GOT3 (cell line): Measurements from ENCODE around the gene N4BP3.
"Not testable (repeated sequence)": the region's sequence is repeated elsewhere in the genome, so short reads cannot be mapped to it uniquely, and the experiment has no call there.

Experiments used
- DNase-seq: peaks from one replicate; lab custom pipeline; 2025; ENCODE audit warnings: mixed read lengths; lab: John Stamatoyannopoulos, UW

Gene N4BP3

DNA sequence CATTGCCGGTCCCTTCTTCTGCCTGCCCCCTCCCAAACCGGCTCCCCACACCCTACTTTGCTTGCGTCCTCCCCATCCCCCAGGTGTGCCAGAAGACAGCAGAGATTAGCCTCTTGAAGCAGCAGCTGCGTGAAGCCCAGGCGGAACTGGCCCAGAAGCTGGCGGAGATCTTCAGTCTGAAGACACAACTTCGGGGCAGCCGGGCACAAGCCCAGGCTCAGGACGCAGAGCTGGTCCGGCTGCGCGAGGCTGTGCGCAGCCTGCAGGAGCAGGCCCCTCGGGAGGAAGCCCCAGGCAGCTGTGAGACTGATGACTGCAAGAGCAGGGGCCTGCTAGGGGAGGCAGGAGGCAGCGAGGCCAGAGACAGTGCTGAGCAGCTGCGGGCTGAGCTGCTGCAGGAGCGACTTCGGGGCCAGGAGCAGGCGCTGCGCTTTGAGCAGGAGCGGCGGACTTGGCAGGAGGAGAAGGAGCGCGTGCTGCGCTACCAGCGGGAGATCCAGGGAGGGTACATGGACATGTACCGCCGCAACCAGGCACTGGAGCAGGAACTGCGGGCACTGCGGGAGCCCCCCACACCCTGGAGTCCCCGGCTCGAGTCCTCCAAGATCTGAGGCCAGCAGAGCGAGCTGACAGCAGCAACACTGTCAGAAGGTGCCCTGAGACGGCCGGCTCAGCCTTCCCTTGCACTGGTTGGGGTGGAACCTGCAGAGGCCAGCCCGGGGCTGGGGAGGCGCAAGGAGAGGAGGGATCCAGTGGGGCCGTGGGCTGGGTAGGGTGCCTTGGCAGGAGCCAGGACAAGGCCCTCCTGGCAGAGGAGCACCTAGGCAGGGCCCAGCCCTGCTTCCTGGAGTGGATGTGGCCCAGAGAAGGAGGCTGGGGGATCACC lies 8.3 kb downstream of the N4BP3 start:
- no peak for DNase-seq

DNA sequence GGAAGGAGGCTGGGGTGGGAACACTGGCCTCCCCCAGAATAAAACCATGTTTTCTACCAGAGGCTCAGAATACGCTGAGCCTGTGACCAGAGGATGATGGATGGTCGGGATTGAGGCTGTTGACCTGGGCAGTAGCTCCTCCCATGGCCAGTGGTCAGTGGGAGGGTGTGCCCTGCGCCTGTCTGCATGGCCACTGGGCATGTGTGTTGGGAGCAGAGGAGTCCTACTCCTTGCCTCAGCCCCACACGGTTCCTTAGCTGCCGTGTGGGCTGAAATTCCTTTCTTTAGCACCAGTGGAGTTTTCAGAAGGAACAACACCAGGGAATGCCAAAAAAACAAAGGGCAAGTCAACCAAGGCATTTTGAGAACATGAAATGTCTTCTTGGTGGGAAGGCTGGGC lies 9.0 kb downstream of the N4BP3 start:
- DNase-seq, result no peak

DNA sequence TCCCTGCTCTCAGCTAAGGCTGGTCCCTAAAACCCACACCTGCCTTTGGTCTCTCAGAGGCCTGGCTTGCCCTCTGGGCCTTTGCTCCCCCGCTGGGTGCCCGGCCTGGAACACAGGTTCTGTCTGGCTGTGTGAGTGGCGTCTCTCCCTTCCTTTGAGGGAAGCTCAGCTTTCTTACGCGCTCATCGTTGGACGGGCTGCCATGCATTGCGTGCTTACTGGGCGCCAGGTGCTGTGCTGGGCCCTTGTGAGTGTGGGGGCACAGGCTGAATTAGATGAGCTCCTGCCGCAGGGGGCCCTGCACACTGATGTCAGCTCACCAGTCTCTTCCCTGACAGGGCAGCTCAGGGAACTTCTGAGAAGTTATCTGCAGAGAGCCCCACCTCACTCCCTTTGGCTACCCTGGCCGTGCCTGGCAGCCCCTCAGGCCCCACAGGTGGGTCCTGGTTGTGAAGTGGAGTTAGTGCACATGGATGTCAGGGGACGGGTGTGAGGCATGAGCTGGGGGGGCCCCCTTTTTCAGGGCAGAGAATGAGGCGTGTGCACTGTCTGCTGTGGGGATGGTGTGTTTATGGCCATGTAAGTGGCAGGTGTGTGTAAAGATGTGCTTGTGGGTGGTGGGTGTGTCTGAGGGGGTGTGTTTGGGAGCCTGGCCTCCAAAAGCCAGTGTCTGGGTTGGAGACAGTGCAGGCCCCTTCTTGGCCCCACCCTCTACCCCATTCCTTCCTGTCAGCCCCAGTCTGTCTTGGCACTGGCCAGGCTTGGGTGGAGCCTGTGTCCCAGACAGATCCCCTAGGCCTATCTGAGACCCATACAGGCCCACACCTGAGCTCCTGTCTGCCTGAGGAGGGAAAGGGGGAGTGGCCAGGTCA lies 10.0 kb downstream of the N4BP3 start:
- no peak for DNase-seq

DNA sequence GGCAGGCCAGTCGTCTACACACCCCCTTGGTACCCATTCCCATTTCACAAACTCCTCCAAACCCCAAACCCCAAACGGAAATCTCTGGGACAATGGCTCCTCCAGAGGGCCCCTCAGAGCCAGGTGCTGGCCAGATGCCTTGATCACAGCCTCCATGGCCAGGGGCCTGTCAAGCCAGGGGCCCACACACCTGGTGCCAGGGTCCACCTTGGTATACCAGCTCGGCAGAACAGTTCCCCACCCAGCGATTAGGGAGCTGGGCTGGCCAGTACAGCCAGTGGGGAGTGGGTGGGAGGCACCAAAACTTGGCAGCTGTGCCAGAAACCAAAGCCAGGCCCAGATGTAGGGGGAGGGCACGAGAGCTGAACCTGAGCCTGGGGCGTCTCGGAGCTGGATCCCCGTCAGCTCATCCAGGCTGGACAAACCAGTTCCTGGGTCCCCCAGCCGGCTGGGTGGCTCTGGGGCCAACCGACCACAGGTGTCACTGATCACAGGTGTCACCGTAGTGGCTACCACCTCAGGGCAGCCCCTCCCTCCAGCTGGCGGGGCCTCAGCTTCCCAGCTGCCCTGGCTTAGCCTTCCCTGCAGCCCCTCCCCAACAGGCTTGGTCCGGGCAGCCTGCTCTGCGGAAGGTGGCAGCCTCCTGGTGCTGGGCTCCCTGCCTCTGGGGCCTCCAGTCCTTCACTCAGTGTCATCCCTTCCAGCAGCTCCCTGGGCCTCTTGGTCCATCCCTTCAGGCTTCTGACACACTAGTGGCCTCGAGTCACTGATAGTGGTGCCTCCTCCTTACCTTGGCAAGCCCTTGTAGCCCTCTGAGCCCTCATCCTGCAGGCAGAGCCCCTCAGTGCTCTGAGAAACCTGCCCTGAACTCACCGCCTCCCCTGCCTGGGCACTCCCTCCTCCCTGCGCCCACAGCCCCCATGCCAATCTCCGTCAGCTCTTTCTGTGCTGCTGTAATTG lies 10.9 kb downstream of the N4BP3 start:
- no peak for DNase-seq

DNA sequence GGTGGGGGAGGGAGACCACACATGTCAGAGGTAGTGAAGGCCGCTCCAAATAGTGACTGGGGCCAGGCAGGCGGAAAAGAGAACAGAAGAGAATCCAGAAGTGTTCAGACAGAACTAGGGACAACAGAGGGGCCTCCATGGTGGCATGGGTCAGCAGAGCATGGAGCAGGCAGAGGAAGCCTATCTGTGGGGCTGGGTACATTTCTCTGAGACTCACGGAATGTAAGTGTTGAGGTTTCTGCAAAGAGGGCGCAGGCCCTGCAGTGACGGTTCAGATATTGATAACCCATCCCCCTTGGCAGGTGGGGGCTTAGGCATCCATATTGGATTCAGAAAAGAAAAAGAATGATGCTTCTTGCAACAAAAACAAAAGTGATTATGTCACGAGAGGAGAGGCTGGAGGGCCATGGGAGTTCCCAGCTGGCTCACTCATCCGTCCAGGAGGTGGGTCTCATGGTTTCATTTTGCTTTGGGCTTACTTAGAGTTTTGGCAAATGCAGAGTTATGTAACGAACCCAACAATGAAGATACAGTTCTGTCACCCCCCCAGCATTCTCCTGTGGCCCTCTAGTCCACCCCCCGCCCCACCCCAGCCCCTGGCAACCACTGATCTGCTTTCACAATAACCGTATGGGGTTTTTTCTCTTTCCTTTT lies 12.0 kb downstream of the N4BP3 start:
- DNase-seq, result no peak

DNA sequence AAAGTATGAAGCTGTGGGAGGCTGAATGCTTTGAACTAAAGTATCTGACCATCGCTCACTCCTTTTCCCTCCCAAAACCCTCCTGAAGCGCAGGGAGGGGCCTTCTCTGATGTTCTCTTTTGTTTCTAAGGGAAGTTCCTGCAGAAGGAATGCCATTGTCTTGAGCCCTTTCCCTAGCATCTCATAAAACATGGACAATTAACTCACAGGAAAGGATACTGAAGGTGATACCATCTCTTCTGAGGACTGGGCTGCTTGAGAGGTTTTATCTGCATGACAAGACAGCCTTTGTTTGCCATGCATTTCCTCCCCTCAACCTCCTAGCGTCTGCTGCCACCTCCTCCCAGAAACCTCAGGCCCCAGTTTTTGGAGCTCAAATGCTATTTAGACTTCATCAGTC lies 13.2 kb downstream of the N4BP3 start:
- no peak for DNase-seq

DNA sequence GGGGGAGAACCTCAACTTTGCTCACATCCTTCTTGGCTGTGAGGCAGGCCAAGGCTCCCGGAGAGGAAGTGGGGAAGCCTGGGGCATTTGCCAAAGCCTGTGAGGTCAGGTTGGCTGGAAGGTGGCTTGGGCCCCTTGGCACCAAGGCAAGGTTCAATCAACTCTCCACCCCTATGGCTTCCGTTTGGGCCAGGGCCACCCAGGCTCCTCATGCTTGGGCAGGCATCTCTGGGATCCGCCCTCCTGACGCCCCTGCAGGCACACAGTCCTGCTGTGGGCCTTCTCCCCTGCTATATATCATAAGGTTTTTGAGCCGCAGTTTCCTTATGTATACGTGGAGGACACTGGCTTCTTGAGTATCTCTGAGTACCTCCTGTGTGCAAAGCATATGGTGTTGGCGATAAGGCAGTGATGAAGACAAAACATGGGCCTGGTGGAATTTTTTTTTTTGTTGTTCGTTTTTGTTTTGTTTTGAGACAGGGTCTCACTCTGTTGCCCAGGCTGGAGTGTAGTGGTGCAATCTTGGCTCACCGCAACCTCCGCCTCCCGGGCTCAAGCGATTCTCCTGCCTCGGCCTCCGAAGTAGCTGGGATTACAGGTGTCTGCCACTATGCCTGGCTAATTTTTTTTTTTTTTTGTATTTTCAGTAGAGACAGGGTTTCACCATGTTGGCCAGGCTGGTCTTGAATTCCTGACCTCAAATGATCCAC lies 14.1 kb downstream of the N4BP3 start:
- DNase-seq, result not testable (repeated sequence)

DNA sequence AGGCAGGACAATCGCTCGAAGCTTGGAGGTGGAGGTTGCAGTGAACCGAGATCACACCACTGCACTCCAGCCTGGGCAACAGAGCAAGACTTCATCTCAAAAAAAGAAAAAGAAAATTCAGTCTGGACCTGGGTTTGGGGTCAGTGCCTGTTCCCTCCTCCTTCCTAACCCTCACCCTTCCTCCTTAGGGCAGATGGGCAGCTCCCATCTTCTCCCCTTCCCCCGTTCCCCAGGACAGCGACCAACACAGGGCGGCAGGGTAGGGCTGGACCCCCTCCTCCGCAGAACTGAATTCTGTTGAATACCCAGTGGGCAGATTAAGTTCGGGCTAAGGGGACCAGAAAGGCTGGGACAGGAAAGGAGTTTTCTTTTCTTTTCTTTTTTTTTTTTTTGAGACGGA lies 16.0 kb downstream of the N4BP3 start:
- DNase-seq, result no peak

DNA sequence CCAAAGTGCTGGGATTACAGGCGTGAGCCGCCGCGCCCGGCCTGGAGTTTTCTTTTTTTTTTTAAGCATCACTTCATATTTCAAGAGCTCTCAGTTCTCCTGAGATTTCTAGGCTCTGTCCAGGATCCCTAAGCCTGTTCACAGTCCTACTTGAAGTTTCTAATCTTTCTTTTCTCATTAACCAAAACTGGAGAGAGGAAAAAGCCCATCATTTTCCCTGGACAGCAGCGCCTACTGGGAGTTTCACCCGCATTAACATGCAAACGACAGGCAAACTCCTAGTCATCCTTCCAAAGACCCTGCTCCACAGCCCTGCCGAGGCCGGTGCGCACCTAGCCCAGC lies 16.9 kb downstream of the N4BP3 start:
- not testable (repeated sequence) for DNase-seq

DNA sequence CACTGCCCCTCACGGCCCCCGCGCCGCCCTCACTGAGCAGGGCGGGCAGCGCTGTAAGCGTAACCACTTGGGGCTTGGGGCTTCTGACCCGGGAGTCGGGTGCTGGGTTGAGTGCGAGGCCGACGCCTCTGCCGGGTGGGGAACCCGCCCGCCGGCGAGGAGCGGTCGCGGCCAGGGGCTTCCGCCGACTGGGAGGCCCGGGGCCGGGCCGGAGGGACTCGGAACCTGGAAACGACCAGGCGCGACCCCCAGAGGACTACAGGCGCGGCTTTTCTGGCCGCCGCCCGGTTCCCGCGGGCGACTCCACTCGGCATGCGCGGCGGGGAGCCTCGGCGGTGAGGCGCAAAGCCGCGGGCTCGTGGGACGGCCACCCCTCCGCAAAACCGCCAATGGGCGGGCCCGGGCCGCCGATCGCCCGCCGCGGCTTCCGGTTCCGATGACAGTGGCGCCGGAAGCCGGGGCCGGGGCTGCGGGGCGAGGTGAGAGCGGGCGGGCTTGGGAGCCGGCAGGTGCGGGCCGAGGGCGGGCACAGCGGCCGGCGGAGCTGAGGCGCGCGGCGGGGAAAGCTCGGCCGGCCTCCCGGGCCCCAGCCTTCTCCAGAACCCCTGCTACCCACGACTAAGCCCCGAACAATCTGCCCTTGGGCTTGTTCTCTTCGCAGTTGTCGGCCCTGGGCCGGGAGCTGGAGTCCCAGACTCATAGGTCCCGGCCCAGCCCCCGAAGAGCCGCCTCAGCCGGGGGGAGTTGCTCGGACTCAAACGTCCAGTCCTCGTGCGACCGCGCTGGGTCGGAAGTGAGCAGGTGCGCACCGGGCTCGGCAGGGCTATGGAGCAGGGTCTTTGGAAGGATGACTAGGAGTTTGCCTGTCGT lies 17.5 kb downstream of the N4BP3 start, which contains the start of gene RMND5B:
Gene RMND5B, plus strand, starts transcription at position 439 of the 870 bp plus-strand sequence. CDS start 7,106 bp downstream, outside the sequence.
- DNase-seq, result peak; percentile 50

DNA sequence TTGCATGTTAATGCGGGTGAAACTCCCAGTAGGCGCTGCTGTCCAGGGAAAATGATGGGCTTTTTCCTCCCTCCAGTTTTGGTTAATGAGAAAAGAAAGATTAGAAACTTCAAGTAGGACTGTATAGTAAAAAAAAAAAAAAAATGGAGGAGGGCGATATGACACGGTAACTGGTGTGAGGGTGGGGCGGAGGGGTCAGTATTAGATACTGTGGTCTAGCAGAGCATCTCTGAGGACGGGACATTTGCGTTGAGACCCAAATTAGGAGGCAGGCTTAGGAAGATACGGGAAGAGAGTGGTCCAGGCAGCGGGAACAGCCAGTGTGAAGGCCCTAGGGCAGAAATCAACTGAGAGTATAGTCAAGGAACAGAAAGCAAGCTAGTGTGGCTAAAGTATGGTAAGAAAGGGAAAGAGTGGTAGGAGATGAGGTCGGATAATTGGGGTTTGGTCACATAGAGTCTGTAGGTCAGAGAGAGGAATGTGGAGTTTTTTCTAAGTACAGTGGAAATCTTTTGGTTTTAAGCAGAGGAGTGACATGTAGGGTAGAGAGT lies 18.2 kb downstream of the N4BP3 start:
- DNase-seq, result no peak

DNA sequence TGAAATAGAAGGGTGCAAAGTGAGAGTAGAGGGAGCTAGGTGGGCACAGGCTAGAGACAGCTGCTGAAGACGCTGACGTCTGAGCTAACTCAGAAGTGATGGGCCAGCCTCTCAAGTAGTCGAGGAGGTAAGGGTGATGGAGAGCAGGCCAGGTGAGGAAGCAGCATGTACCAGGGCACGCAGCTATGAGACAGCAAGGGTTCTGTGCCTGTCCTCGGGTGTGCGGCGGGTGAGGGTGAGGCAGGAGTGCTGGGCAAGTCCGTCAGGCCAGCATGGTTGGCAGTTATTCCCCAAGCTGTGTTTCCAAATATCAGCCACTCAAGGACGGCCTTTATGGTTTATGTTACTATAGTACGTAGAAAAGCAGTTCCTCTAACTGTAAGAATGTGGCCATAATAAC lies 23.7 kb downstream of the N4BP3 start:
- DNase-seq, result no peak

DNA sequence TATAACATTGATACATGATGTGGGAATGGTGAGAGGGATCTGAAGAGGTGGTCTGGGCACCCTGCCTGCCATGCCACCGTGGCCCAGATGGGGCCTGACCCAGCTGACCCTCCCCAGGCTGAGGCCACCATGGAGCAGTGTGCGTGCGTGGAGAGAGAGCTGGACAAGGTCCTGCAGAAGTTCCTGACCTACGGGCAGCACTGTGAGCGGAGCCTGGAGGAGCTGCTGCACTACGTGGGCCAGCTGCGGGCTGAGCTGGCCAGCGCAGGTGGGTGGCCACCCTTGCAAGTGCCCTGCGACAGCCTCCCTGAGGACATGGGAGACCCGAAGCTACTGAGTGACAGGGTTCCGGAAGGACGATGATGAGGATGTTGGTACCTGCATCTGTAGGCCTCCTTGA lies 24.7 kb downstream of the N4BP3 start:
- DNase-seq, result no peak

DNA sequence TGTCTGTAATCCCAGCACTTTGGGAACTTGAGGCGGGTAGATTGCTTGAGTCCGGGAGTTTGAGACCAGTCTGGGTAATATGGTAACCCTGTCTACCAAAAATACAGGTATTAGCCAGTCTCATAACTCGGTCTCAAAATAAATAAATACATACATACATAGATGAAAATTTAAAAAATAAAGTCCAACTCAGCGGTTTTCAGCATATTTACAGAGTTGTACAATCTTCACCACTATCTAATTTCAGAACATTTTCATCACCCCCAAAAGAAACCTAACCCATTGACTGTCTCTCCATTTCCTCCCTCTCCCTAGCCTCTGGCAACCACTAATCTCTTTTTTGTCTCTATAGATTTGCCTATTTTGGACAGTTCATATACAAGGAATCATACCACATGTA lies 28.2 kb downstream of the N4BP3 start:
- DNase-seq, result no peak

DNA sequence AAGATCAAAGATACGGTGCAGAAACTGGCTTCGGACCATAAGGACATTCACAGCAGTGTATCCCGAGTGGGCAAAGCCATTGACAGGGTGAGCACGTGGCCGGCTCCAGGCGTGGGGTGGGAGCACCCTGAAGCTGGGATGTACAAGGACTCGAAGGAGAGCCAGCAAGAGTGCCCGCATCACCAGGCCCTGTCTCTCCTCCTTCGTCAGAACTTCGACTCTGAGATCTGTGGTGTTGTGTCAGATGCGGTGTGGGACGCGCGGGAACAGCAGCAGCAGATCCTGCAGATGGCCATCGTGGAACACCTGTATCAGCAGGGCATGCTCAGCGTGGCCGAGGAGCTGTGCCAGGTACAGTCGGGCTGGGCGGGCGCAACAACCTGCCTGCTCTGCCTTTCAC lies 29.3 kb downstream of the N4BP3 start:
- no peak for DNase-seq

DNA sequence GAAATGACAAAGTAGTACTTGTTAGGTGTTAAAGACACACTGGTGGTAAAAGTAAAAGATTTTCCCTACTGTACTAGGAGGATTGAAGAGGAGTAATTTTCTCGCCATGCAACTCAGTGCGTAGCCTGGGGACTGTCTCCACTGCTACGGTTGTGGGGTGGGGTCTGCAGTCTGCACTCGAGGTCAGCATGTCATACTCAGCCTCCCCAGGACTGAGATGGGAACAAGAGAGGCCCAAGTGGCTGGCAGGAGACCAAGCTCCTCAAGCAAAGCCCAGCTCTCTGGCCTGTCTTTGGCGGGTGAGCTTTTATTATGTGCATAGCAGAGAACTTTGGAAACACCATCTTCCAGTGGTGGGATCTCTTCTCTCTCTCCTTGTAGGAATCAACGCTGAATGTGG lies 29.9 kb downstream of the N4BP3 start:
- no peak for DNase-seq

DNA sequence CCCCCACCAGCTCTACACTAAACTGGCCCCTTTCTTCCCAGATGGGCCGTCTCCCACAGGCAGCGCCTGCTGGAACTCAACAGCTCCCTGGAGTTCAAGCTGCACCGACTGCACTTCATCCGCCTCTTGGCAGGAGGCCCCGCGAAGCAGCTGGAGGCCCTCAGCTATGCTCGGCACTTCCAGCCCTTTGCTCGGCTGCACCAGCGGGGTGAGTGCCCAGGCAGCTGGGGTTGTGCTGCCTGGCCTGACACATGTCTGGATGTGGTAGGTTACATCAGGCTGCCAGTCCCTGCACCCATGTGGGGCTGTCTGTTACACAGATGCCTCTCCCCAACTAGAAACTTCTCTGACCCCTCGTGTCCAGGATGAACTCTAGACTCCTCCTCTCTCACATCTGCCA lies 30.6 kb downstream of the N4BP3 start:
- no peak for DNase-seq

DNA sequence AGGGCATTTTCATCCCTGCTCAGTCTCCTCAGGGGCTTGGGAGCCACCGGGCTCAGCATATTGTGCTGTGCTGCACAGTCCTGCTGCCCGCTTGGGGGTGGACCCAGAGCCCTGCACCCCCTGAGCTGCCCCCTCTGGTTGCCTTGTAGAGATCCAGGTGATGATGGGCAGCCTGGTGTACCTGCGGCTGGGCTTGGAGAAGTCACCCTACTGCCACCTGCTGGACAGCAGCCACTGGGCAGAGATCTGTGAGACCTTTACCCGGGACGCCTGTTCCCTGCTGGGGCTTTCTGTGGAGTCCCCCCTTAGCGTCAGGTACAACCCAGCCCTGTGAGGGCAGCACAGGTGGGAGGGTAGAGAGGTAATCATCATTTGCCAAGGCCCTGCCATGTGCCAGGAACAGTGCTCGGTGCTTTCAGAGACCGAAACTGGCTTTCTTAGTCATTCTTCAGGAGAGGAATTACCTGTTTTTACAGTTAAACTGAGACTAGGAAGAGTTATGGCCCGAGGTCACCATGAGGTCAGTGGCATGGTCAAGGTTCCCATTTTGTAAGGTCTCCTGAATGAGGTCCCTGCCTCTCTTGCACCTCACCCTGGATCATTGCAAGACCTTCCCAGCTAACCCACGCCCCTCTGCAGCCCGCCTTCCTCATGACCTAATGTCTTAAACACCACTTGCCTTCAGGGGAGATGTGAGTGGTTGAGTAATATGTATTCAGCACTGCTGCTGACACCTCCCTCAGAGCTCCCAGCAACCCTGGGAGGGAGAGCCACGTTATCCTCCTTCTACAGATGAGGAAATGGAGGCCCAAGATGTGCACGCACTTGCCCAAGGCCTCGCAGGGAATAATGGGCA lies 32.9 kb downstream of the N4BP3 start:
- no peak for DNase-seq
